IPS DF 6.9 (cell line): ENCODE data around the gene RANBP1.

Experiments
- DNase-seq: peaks from one replicate; pipeline ENCODE4 v3.0.0-alpha.2; 2013; ENCODE audit warnings: low read depth, low spot score
- H3K27ac ChIP-seq: one replicate; pipeline ENCODE4 v1.5.1; 2013; ENCODE audit warnings: low read length, control low read depth
- H3K27me3 ChIP-seq: 2 replicates; pipeline ENCODE4 v1.6.1; 2013; ENCODE audit warnings: mild to moderate bottlenecking, low read length; ENCODE audit not compliant: control insufficient read depth, insufficient read depth
- H3K36me3 ChIP-seq: 2 replicates; pipeline ENCODE4 v1.6.1; 2013; ENCODE audit warnings: low read length; ENCODE audit not compliant: control insufficient read depth, insufficient read depth
- H3K4me1 ChIP-seq: 2 replicates; pipeline ENCODE4 v1.6.1; 2013; ENCODE audit warnings: low read length; ENCODE audit not compliant: control insufficient read depth, insufficient read depth
- H3K4me3 ChIP-seq: 2 replicates; pipeline ENCODE4 v1.5.1; 2013; ENCODE audit warnings: mild to moderate bottlenecking, low read length
- H3K9me3 ChIP-seq: 2 replicates; pipeline ENCODE4 v1.6.1; 2013; ENCODE audit warnings: low read length, inconsistent platforms; ENCODE audit not compliant: control insufficient read depth, insufficient read depth
- WGBS: extraction: QIAGEN DNeasy Blood & Tissue Kit; methylation state at CpG from one replicate; pipeline ENCODE4 v1.1.7; 2013; ENCODE audit warnings: mixed read lengths, missing lambda C conversion rate; ENCODE audit not compliant: insufficient read length, insufficient coverage; 5-methylcytosine and 5-hydroxymethylcytosine counted together

Gene RANBP1

GRCh38 chr22:20140107-20140445 is 24.2 kb downstream of the RANBP1 start:
- Histone ChIP-seq H3K27ac (no peak overlapping the region), H3K9me3 (no peaks in the 10 kb centered on the region), H3K36me3 (peaks cover 11% of the 10 kb centered on the region), H3K4me1 (no peaks in the 10 kb centered on the region), H3K4me3 (no peak overlapping the region), H3K27me3 (no peaks in the 10 kb centered on the region)
- WGBS = no CpG with 5 or more reads among the region's 11 CpGs
- no peak for DNase-seq

- DNase-seq = no peak
- H3K36me3 ChIP-seq = peaks cover 11% of the 10 kb centered on the region
- WGBS = no CpG with 5 or more reads among the region's 17 CpGs
- H3K27me3 ChIP-seq = no peaks in the 10 kb centered on the region
- H3K4me1 ChIP-seq = no peaks in the 10 kb centered on the region
- no peaks in the 10 kb centered on the region for H3K9me3 ChIP-seq
- no peak overlapping the region for H3K27ac ChIP-seq
- H3K4me3 ChIP-seq = no peak overlapping the region
Observed at GRCh38 chr22:20140521-20140964, 24.6 kb downstream of the RANBP1 start.

GRCh38 chr22:20141186-20142077 is 25.5 kb downstream of the RANBP1 start:
- Histone ChIP-seq H3K36me3 (peaks cover 11% of the 10 kb centered on the region), H3K4me1 (no peaks in the 10 kb centered on the region), H3K9me3 (no peaks in the 10 kb centered on the region), H3K27ac (no peak overlapping the region), H3K27me3 (no peaks in the 10 kb centered on the region), H3K4me3 (no peak overlapping the region)
- no CpG with 5 or more reads among the region's 22 CpGs for WGBS
- no peak for DNase-seq

GRCh38 chr22:20142711-20143621 is 27.1 kb downstream of the RANBP1 start:
- no peak for DNase-seq
- H3K27me3 ChIP-seq = no peaks in the 10 kb centered on the region
- no CpG with 5 or more reads among the region's 65 CpGs for WGBS
- peaks cover 11% of the 10 kb centered on the region for H3K36me3 ChIP-seq
- H3K4me3 ChIP-seq = no peak overlapping the region
- no peaks in the 10 kb centered on the region for H3K9me3 ChIP-seq
- no peak overlapping the region for H3K27ac ChIP-seq
- no peaks in the 10 kb centered on the region; the same call in 1 of the 2 replicates for H3K4me1 ChIP-seq

GRCh38 chr22:20143883-20144665 is 28.2 kb downstream of the RANBP1 start:
- Histone ChIP-seq H3K27me3 (no peaks in the 10 kb centered on the region), H3K4me1 (no peaks in the 10 kb centered on the region; the same call in 1 of the 2 replicates), H3K4me3 (no peak overlapping the region), H3K36me3 (peaks cover 11% of the 10 kb centered on the region), H3K27ac (no peak overlapping the region), H3K9me3 (no peaks in the 10 kb centered on the region)
- no peak for DNase-seq
- no CpG with 5 or more reads among the region's 19 CpGs for WGBS

- H3K4me3 ChIP-seq = no peak overlapping the region
- no peak for DNase-seq
- no peak overlapping the region for H3K27ac ChIP-seq
- H3K4me1 ChIP-seq = no peaks in the 10 kb centered on the region; the same call in 1 of the 2 replicates
- no peaks in the 10 kb centered on the region for H3K9me3 ChIP-seq
- no peaks in the 10 kb centered on the region for H3K27me3 ChIP-seq
- no CpG with 5 or more reads among the region's 22 CpGs for WGBS
- peaks cover 6% of the 10 kb centered on the region; the same call in 1 of the 2 replicates for H3K36me3 ChIP-seq
Observed at GRCh38 chr22:20145206-20145831, 29.4 kb downstream of the RANBP1 start.

GRCh38 chr22:20145832-20146223 is 29.9 kb downstream of the RANBP1 start:
- Histone ChIP-seq H3K36me3 (peaks cover 6% of the 10 kb centered on the region; the same call in 1 of the 2 replicates), H3K27me3 (no peaks in the 10 kb centered on the region), H3K9me3 (no peaks in the 10 kb centered on the region), H3K27ac (no peak overlapping the region), H3K4me1 (no peaks in the 10 kb centered on the region; the same call in 1 of the 2 replicates), H3K4me3 (no peak overlapping the region)
- WGBS = no CpG with 5 or more reads among the region's 21 CpGs
- DNase-seq = no peak

GRCh38 chr22:20146777-20147176 is 30.9 kb downstream of the RANBP1 start:
- Histone ChIP-seq H3K36me3 (peaks cover 2% of the 10 kb centered on the region; the same call in 1 of the 2 replicates), H3K27me3 (no peaks in the 10 kb centered on the region), H3K9me3 (no peaks in the 10 kb centered on the region), H3K4me3 (no peak overlapping the region), H3K4me1 (no peaks in the 10 kb centered on the region; the same call in 1 of the 2 replicates), H3K27ac (no peak overlapping the region)
- no CpG with 5 or more reads among the region's 22 CpGs for WGBS
- no peak for DNase-seq

- no peaks in the 10 kb centered on the region for H3K36me3 ChIP-seq
- WGBS = no CpG with 5 or more reads among the region's 14 CpGs
- H3K4me1 ChIP-seq = no peaks in the 10 kb centered on the region; the same call in 1 of the 2 replicates
- no peak for DNase-seq
- H3K27ac ChIP-seq = no peak overlapping the region
- no peak overlapping the region for H3K4me3 ChIP-seq
- no peaks in the 10 kb centered on the region for H3K27me3 ChIP-seq
- H3K9me3 ChIP-seq = no peaks in the 10 kb centered on the region
Observed at GRCh38 chr22:20147237-20147988, 31.5 kb downstream of the RANBP1 start.
